Neural crest cell (in vitro differentiated cells): ENCODE measurements around the gene MAST4. TPM values are rescaled to one million over a fixed set of nuclear protein-coding genes. Genes with fewer than 3 reads are reported as not detected.

ENCODE experiments used
- DNase-seq: peaks from one replicate; pipeline ENCODE4 v3.0.0; 2021; ENCODE audit warnings: low read depth, mixed read lengths, low spot score
- H3K27ac Mint-ChIP-seq: one replicate; pipeline ENCODE4 v1.8.0; 2021; ENCODE audit warnings: mild to moderate bottlenecking, mixed read lengths; ENCODE audit not compliant: unreplicated experiment
- H3K27me3 Mint-ChIP-seq: 2 replicates; pipeline ENCODE4 v1.8.0; 2021; ENCODE audit warnings: low read depth, mild to moderate bottlenecking, mixed read lengths
- H3K36me3 Mint-ChIP-seq: 2 replicates; pipeline ENCODE4 v1.8.0; 2021; ENCODE audit warnings: low read depth, mild to moderate bottlenecking, mixed read lengths
- H3K4me1 Mint-ChIP-seq: 2 replicates; pipeline ENCODE4 v1.8.0; 2021; ENCODE audit warnings: mixed read lengths
- H3K4me3 Mint-ChIP-seq: one replicate; pipeline ENCODE4 v1.8.0; 2021; ENCODE audit warnings: mild to moderate bottlenecking, mixed read lengths
- H3K9me3 Mint-ChIP-seq: 2 replicates; pipeline ENCODE4 v1.8.0; 2021; ENCODE audit warnings: mixed read lengths
- CTCF ChIP-seq: fragments of 200-600 bp; sonication (generic); conservative IDR thresholded peaks from 2 replicates; pipeline ENCODE4 v1.5.0; 2021; ENCODE audit warnings: antibody characterized with exemption, mild to moderate bottlenecking
- total RNA-seq: library from RNA; stranded (reverse); gene quantifications from 2 replicates; pipeline ENCODE4 v1.2.1, GENCODE V29; 2021

MAST4 gene
- total RNA-seq, 1 donor from 2014 or later, result 7.3 TPM

DNA sequence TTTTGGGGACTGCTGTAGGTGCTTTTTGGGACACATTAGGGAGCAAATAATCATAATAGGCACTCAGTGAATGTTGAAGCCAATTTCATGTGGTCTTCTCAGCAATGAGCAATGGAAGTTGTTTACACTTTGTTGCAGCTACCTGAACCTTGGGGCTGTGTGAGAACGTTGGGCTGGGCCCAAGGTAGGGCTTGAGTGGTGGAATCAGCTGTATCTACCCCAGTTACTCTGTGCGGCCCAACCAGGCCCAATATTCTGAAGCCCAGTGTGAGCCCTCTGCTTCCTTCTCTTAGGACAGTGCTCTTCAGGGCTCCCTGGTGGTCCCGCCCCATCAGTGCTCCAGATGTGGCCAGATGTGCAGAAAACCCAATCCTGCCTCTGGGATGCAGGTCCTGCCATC is 38.4 kb downstream of the MAST4 start:
- no peak for DNase-seq
- Mint-ChIP-seq H3K27ac (no peak overlapping the region), H3K9me3 (no peaks in the 10 kb centered on the region), H3K27me3 (no peaks in the 10 kb centered on the region), H3K4me3 (no peak overlapping the region), H3K4me1 (peaks cover 4% of the 10 kb centered on the region), H3K36me3 (no peaks in the 10 kb centered on the region)
- TF ChIP-seq CTCF, result no peak

DNA sequence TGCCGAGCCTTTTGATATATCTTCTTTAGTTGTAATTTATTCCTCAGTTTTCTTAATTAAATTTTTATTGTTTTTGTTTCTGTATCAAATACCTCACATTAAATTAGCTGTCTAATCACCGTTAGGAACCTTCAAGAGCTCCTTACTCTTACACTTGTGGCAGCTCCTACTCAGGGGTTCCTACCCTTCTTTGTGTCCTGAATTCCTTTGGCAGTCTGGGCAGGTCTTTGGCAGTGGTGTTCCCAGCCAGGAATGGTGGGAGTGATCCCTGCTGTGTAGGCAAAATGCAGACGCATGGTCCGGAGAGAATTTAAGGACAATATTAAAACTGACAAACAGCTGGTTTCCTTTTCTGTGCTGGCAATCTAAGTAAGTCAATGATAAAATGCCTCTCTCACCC is 41.8 kb downstream of the MAST4 start:
- Mint-ChIP-seq H3K9me3 (peaks cover 2% of the 10 kb centered on the region), H3K27ac (no peak overlapping the region), H3K4me3 (no peak overlapping the region), H3K27me3 (no peaks in the 10 kb centered on the region), H3K36me3 (no peaks in the 10 kb centered on the region), H3K4me1 (peaks cover 4% of the 10 kb centered on the region)
- no peak for DNase-seq
- no peak for TF ChIP-seq CTCF

DNA sequence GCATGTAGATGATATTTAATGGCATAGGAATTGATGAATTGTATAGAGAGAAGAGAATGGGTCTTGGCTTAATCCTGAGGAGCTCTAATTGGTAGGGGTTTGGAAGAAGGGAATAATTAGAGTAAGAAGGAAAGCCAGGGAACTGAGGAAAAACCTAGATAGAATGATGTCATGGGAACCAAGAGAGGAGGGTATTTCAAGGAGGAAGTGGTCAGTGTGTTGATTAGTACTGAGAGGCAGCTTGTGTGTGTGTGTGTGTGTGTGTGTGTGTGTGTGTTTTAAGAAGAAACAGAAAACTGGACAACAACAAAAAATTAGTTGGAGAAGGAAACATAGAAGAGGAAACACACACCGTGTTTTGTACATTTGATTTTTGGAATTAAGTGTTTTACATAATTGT is 42.8 kb downstream of the MAST4 start:
- DNase-seq, result no peak
- TF ChIP-seq CTCF, result no peak
- no peaks in the 10 kb centered on the region for H3K4me1 Mint-ChIP-seq
- no peaks in the 10 kb centered on the region for H3K36me3 Mint-ChIP-seq
- H3K27me3 Mint-ChIP-seq, result no peaks in the 10 kb centered on the region
- no peak overlapping the region for H3K4me3 Mint-ChIP-seq
- H3K27ac Mint-ChIP-seq, result no peak overlapping the region
- H3K9me3 Mint-ChIP-seq, result peaks cover 2% of the 10 kb centered on the region

- Mint-ChIP-seq H3K4me3 (no peak overlapping the region), H3K4me1 (no peaks in the 10 kb centered on the region), H3K36me3 (no peaks in the 10 kb centered on the region), H3K27ac (no peak overlapping the region), H3K27me3 (no peaks in the 10 kb centered on the region), H3K9me3 (peaks cover 2% of the 10 kb centered on the region)
- no peak for DNase-seq
- TF ChIP-seq CTCF, result no peak
Observed at GRCh38 chr5:66642538-66642937, 46.3 kb downstream of the MAST4 start.

DNA sequence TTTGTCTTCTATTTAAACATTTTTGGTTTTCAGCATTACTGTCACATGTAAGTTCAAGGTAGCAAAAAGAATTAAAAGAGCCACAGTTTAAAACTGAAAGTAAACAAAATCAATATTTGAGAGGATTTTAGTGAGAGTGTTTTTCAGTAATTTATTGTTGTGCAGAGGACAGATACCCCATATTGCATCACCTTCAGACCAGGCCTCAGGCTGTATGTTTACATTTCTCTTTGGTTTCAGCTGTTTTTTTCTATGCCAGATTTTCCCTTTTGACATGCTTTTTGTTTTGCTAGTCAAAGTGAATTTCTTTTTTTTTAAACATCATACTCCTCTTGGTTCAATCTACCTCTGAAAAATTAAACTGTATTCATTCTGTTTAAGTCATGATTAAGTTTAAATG is 47.2 kb downstream of the MAST4 start:
- DNase-seq, result no peak
- no peak overlapping the region for H3K27ac Mint-ChIP-seq
- H3K4me3 Mint-ChIP-seq, result no peak overlapping the region
- peaks cover 2% of the 10 kb centered on the region for H3K9me3 Mint-ChIP-seq
- TF ChIP-seq CTCF, result no peak
- no peaks in the 10 kb centered on the region for H3K36me3 Mint-ChIP-seq
- no peaks in the 10 kb centered on the region for H3K27me3 Mint-ChIP-seq
- no peaks in the 10 kb centered on the region for H3K4me1 Mint-ChIP-seq

GRCh38 chr5:66644111-66644510 is 47.9 kb downstream of the MAST4 start:
- Mint-ChIP-seq H3K9me3 (peaks cover 2% of the 10 kb centered on the region), H3K4me1 (no peaks in the 10 kb centered on the region), H3K36me3 (no peaks in the 10 kb centered on the region), H3K4me3 (no peak overlapping the region), H3K27ac (no peak overlapping the region), H3K27me3 (no peaks in the 10 kb centered on the region)
- no peak for TF ChIP-seq CTCF
- no peak for DNase-seq
